Activated T-helper 17 cell treated with anti-CD3 and anti-CD28 coated beads, Interleukin-2, amount 50 U/mL, for 72 hours (primary cell): Measurements from ENCODE around the gene TLE4. TPM values are rescaled to one million over a fixed set of nuclear protein-coding genes. Genes with fewer than 3 reads are reported as not detected.

ENCODE experiments used
- ATAC-seq: fragments of 150-1000 bp; cut with Tn5 transposase; replicated peaks from 2 replicates; pipeline ENCODE4 v1.10.0; 2021; ENCODE audit warnings: mild to moderate bottlenecking, moderate library complexity
- H3K27ac Mint-ChIP-seq: one replicate; pipeline ENCODE4 v1.8.0; 2022; ENCODE audit warnings: mixed read lengths
- H3K27me3 Mint-ChIP-seq: one replicate; pipeline ENCODE4 v1.8.0; 2022; ENCODE audit warnings: mixed read lengths
- H3K36me3 Mint-ChIP-seq: one replicate; pipeline ENCODE4 v1.8.0; 2022; ENCODE audit warnings: low read depth, mild to moderate bottlenecking, mixed read lengths
- H3K4me1 Mint-ChIP-seq: one replicate; pipeline ENCODE4 v1.8.0; 2022; ENCODE audit warnings: mixed read lengths
- H3K4me3 Mint-ChIP-seq: one replicate; pipeline ENCODE4 v1.8.0; 2022; ENCODE audit warnings: mild to moderate bottlenecking, mixed read lengths
- H3K9me3 Mint-ChIP-seq: one replicate; pipeline ENCODE4 v1.8.0; 2022; ENCODE audit warnings: mixed read lengths
- total RNA-seq, 2 donors: library from RNA; stranded (reverse); gene quantifications; one replicate each; pipeline ENCODE4 v1.2.3, GENCODE V29; 2022

TLE4 gene
- total RNA-seq, 2 donors from 2014 or later: 17.4 to 19.3 TPM

GRCh38 chr9:79579624-79580023 is 7.9 kb downstream of the TLE4 start:
- no peak for ATAC-seq
- H3K36me3 Mint-ChIP-seq: peaks cover 12% of the 10 kb centered on the region
- peaks cover 55% of the 10 kb centered on the region for H3K4me1 Mint-ChIP-seq
- no peak overlapping the region for H3K27ac Mint-ChIP-seq
- no peaks in the 10 kb centered on the region for H3K27me3 Mint-ChIP-seq
- no peak overlapping the region for H3K4me3 Mint-ChIP-seq
- H3K9me3 Mint-ChIP-seq: no peaks in the 10 kb centered on the region

GRCh38 chr9:79580055-79580454 is 8.3 kb downstream of the TLE4 start:
- ATAC-seq: no peak
- peak overlapping the region; percentile 2 for H3K4me3 Mint-ChIP-seq
- H3K36me3 Mint-ChIP-seq: peaks cover 12% of the 10 kb centered on the region
- no peaks in the 10 kb centered on the region for H3K9me3 Mint-ChIP-seq
- H3K27ac Mint-ChIP-seq: no peak overlapping the region
- no peaks in the 10 kb centered on the region for H3K27me3 Mint-ChIP-seq
- H3K4me1 Mint-ChIP-seq: peaks cover 55% of the 10 kb centered on the region

- Mint-ChIP-seq H3K9me3 (no peaks in the 10 kb centered on the region), H3K4me1 (peaks cover 55% of the 10 kb centered on the region), H3K36me3 (peaks cover 12% of the 10 kb centered on the region), H3K4me3 (peak overlapping the region; percentile 72), H3K27me3 (no peaks in the 10 kb centered on the region), H3K27ac (no peak overlapping the region)
- ATAC-seq: no peak
These were observed 9.6 kb downstream of the TLE4 start for GRCh38 chr9:79581388-79581787.

GRCh38 chr9:79581794-79582193 is 10.0 kb downstream of the TLE4 start:
- H3K9me3 Mint-ChIP-seq: no peaks in the 10 kb centered on the region
- peak; percentile 58 for ATAC-seq
- peaks cover 55% of the 10 kb centered on the region for H3K4me1 Mint-ChIP-seq
- H3K4me3 Mint-ChIP-seq: peak overlapping the region; percentile 72
- H3K27me3 Mint-ChIP-seq: no peaks in the 10 kb centered on the region
- peaks cover 12% of the 10 kb centered on the region for H3K36me3 Mint-ChIP-seq
- H3K27ac Mint-ChIP-seq: peak overlapping the region; percentile 73

GRCh38 chr9:79583952-79584654 is 12.3 kb downstream of the TLE4 start:
- H3K27ac Mint-ChIP-seq: no peak overlapping the region
- peaks cover 47% of the 10 kb centered on the region for H3K4me1 Mint-ChIP-seq
- H3K9me3 Mint-ChIP-seq: no peaks in the 10 kb centered on the region
- H3K36me3 Mint-ChIP-seq: peaks cover 28% of the 10 kb centered on the region
- H3K4me3 Mint-ChIP-seq: peak overlapping the region; percentile 72
- no peaks in the 10 kb centered on the region for H3K27me3 Mint-ChIP-seq
- ATAC-seq: peak; percentile 94

- peaks cover 25% of the 10 kb centered on the region for H3K36me3 Mint-ChIP-seq
- H3K27ac Mint-ChIP-seq: no peak overlapping the region
- no peaks in the 10 kb centered on the region for H3K27me3 Mint-ChIP-seq
- H3K4me3 Mint-ChIP-seq: peak overlapping the region; percentile 72
- no peak for ATAC-seq
- H3K9me3 Mint-ChIP-seq: no peaks in the 10 kb centered on the region
- H3K4me1 Mint-ChIP-seq: peaks cover 44% of the 10 kb centered on the region
These were observed 12.9 kb downstream of the TLE4 start for GRCh38 chr9:79584655-79584982.

- no peaks in the 10 kb centered on the region for H3K27me3 Mint-ChIP-seq
- peaks cover 19% of the 10 kb centered on the region for H3K36me3 Mint-ChIP-seq
- H3K4me1 Mint-ChIP-seq: peaks cover 39% of the 10 kb centered on the region
- H3K4me3 Mint-ChIP-seq: no peak overlapping the region
- ATAC-seq: no peak
- no peak overlapping the region for H3K27ac Mint-ChIP-seq
- no peaks in the 10 kb centered on the region for H3K9me3 Mint-ChIP-seq
These were observed 16.9 kb downstream of the TLE4 start for GRCh38 chr9:79588488-79589223.

- H3K36me3 Mint-ChIP-seq: peaks cover 19% of the 10 kb centered on the region
- H3K27me3 Mint-ChIP-seq: no peaks in the 10 kb centered on the region
- peaks cover 26% of the 10 kb centered on the region for H3K4me1 Mint-ChIP-seq
- no peaks in the 10 kb centered on the region for H3K9me3 Mint-ChIP-seq
- H3K27ac Mint-ChIP-seq: no peak overlapping the region
- no peak for ATAC-seq
- H3K4me3 Mint-ChIP-seq: no peak overlapping the region
These were observed 19.7 kb downstream of the TLE4 start for GRCh38 chr9:79591458-79591857.

- peaks cover 10% of the 10 kb centered on the region for H3K36me3 Mint-ChIP-seq
- peak overlapping the region; percentile 55 for H3K27ac Mint-ChIP-seq
- H3K4me1 Mint-ChIP-seq: peaks cover 27% of the 10 kb centered on the region
- no peaks in the 10 kb centered on the region for H3K27me3 Mint-ChIP-seq
- no peaks in the 10 kb centered on the region for H3K9me3 Mint-ChIP-seq
- H3K4me3 Mint-ChIP-seq: peak overlapping the region; percentile 43
- peak; percentile 60 for ATAC-seq
These were observed 21.1 kb downstream of the TLE4 start for GRCh38 chr9:79592726-79593493.

GRCh38 chr9:79598562-79599345 is 27.0 kb downstream of the TLE4 start:
- H3K4me1 Mint-ChIP-seq: peaks cover 27% of the 10 kb centered on the region

GRCh38 chr9:79600466-79600865 is 28.7 kb downstream of the TLE4 start:
- no peaks in the 10 kb centered on the region for H3K9me3 Mint-ChIP-seq
- H3K36me3 Mint-ChIP-seq: peaks cover 11% of the 10 kb centered on the region
- no peak overlapping the region for H3K27ac Mint-ChIP-seq
- no peak overlapping the region for H3K4me3 Mint-ChIP-seq
- ATAC-seq: no peak
- H3K4me1 Mint-ChIP-seq: peaks cover 27% of the 10 kb centered on the region
- no peaks in the 10 kb centered on the region for H3K27me3 Mint-ChIP-seq

More at GRCh38 chr9:79598562-79599345, 27.0 kb downstream of the TLE4 start:
- Mint-ChIP-seq H3K4me3 (no peak overlapping the region), H3K9me3 (no peaks in the 10 kb centered on the region), H3K27me3 (no peaks in the 10 kb centered on the region), H3K36me3 (peaks cover 11% of the 10 kb centered on the region), H3K27ac (no peak overlapping the region)
- no peak for ATAC-seq

- Mint-ChIP-seq H3K9me3 (no peaks in the 10 kb centered on the region), H3K36me3 (peaks cover 21% of the 10 kb centered on the region), H3K27me3 (no peaks in the 10 kb centered on the region), H3K4me3 (no peak overlapping the region), H3K4me1 (peaks cover 20% of the 10 kb centered on the region), H3K27ac (no peak overlapping the region)
- no peak for ATAC-seq
These were observed 31.6 kb downstream of the TLE4 start for GRCh38 chr9:79603222-79603920.

GRCh38 chr9:79604149-79604548 is 32.4 kb downstream of the TLE4 start:
- H3K9me3 Mint-ChIP-seq: no peaks in the 10 kb centered on the region
- peaks cover 21% of the 10 kb centered on the region for H3K36me3 Mint-ChIP-seq

More at GRCh38 chr9:79604149-79604548, 32.4 kb downstream of the TLE4 start:
- Mint-ChIP-seq H3K27ac (no peak overlapping the region), H3K4me3 (no peak overlapping the region), H3K4me1 (peaks cover 12% of the 10 kb centered on the region), H3K27me3 (no peaks in the 10 kb centered on the region)
- ATAC-seq: peak; percentile 28
